ENCODE results near the gene KLF13. TPM values are rescaled to one million over a fixed set of nuclear protein-coding genes. Genes with fewer than 3 reads are reported as not detected.

Gene KLF13
- total RNA-seq, 1 experiment from 2014 or later = 60.1 TPM

DNA sequence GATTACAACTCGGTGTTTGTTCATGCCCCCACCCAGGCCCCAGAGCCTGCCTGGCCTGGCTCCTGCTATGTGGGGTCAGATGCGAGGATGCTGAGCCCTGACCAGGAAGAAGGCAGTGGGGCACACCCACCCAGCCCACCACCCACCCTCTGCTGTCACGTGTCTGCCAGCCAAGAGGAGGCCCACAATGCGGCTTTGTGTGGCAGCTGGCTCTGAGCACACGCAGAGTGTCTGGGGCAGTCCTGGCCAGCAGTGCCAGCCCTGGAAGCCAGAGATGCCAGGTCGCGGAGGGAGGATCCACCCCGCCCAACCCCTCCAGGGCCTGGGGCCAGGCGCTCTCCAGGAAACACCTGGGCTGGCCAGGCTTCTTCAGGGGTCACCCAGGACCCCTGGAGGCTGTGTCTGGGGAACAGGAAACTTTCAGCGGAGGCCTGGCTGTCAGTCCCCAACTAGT lies 26.4 kb upstream of the KLF13 start:
- ChIA-PET RAD21 (ENCODE audit: low non-redundant PET in 1 of 2, low total read pairs in 2 of 2, uncharacterized antibody in 2 of 2, unreplicated experiment in 2 of 2) (no interaction called here), POLR2A (no interaction called here), CTCF (no interaction called here)
- no peak overlapping the region for H3K4me2 ChIP-seq (ENCODE audit: low read length)
- H3K36me3 ChIP-seq (ENCODE audit: control insufficient read depth in 1 of 2, insufficient read depth in 2 of 2, low read length in 2 of 2) = no peaks in the 10 kb centered on the region
- no peak overlapping the region for H3K4me3 ChIP-seq (replicated peaks in 1 of 2; ENCODE audit: low read depth in 1 of 2, low read length in 2 of 2)
- ATAC-seq (no peak), DNase-seq (ENCODE audit: low read depth, low spot score) (no peak)
- BruUV-seq (replicated peaks) = no TSS peak
- intact Hi-C loops (cut with micrococcal nuclease) = no loop called here
- H3K9me3 ChIP-seq (ENCODE audit: control insufficient read depth in 1 of 2, insufficient read depth in 1 of 2, low read depth in 1 of 2, low read length in 2 of 2) = no peaks in the 10 kb centered on the region
- H3K27ac ChIP-seq (ENCODE audit: low read depth, low read length) = no peak overlapping the region
- no peaks in the 10 kb centered on the region for H3K79me2 ChIP-seq (ENCODE audit: insufficient read depth, low read length)
- no peaks in the 10 kb centered on the region for H4K20me1 ChIP-seq (ENCODE audit: insufficient read depth)
- TF ChIP-seq CBX3 (IDR thresholded peaks at IDR 0.05; ENCODE audit: low read depth) (no peak), FOSL1 (IDR thresholded peaks at IDR 0.05; ENCODE audit: low read depth) (no peak), POLR2A (IDR thresholded peaks at IDR 0.05; ENCODE audit: borderline replicate concordance, extremely low read depth, insufficient read depth, insufficient read length) (no peak), CEBPB (IDR thresholded peaks at IDR 0.05; ENCODE audit: low read depth) (no peak), EZH2 (IDR thresholded peaks at IDR 0.05) (no peak), TCF7L2 (IDR thresholded peaks at IDR 0.05; ENCODE audit: borderline replicate concordance, extremely low read depth, insufficient read depth, insufficient read length) (no peak), EGR1 (IDR thresholded peaks at IDR 0.05; ENCODE audit: low read depth) (no peak), RAD21 (IDR thresholded peaks at IDR 0.05; ENCODE audit: low read depth) (no peak), SP1 (IDR thresholded peaks at IDR 0.05; ENCODE audit: low read depth) (no peak), EZH2phosphoT487 (IDR thresholded peaks at IDR 0.05; ENCODE audit: borderline replicate concordance) (no peak), SIN3A (IDR thresholded peaks at IDR 0.05; ENCODE audit: low read depth) (no peak), SRF (IDR thresholded peaks at IDR 0.05; ENCODE audit: low read depth) (no peak), ZNF274 (IDR thresholded peaks at IDR 0.05; ENCODE audit: low read depth, low read length) (no peak), YY1 (IDR thresholded peaks at IDR 0.05; ENCODE audit: extremely low read depth, insufficient replicate concordance, low read depth, low read length) (no peak)
- TF ChIP-seq, protein P1, sequence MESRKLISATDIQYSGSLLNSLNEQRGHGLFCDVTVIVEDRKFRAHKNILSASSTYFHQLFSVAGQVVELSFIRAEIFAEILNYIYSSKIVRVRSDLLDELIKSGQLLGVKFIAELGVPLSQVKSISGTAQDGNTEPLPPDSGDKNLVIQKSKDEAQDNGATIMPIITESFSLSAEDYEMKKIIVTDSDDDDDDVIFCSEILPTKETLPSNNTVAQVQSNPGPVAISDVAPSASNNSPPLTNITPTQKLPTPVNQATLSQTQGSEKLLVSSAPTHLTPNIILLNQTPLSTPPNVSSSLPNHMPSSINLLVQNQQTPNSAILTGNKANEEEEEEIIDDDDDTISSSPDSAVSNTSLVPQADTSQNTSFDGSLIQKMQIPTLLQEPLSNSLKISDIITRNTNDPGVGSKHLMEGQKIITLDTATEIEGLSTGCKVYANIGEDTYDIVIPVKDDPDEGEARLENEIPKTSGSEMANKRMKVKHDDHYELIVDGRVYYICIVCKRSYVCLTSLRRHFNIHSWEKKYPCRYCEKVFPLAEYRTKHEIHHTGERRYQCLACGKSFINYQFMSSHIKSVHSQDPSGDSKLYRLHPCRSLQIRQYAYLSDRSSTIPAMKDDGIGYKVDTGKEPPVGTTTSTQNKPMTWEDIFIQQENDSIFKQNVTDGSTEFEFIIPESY (IDR thresholded peaks at IDR 0.05; ENCODE audit: extremely low read depth, insufficient replicate concordance, low read length) = no peak
- TF ChIP-seq, protein P2, sequence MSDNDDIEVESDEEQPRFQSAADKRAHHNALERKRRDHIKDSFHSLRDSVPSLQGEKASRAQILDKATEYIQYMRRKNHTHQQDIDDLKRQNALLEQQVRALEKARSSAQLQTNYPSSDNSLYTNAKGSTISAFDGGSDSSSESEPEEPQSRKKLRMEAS (IDR thresholded peaks at IDR 0.05) = no peak
- TF ChIP-seq, protein P3, sequence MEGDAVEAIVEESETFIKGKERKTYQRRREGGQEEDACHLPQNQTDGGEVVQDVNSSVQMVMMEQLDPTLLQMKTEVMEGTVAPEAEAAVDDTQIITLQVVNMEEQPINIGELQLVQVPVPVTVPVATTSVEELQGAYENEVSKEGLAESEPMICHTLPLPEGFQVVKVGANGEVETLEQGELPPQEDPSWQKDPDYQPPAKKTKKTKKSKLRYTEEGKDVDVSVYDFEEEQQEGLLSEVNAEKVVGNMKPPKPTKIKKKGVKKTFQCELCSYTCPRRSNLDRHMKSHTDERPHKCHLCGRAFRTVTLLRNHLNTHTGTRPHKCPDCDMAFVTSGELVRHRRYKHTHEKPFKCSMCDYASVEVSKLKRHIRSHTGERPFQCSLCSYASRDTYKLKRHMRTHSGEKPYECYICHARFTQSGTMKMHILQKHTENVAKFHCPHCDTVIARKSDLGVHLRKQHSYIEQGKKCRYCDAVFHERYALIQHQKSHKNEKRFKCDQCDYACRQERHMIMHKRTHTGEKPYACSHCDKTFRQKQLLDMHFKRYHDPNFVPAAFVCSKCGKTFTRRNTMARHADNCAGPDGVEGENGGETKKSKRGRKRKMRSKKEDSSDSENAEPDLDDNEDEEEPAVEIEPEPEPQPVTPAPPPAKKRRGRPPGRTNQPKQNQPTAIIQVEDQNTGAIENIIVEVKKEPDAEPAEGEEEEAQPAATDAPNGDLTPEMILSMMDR (IDR thresholded peaks at IDR 0.05 in 2 of 3, conservative IDR thresholded peaks at IDR 0.05 in 1 of 3; ENCODE audit: borderline replicate concordance in 1 of 3, insufficient read depth in 1 of 3, low read depth in 2 of 3, low read length in 2 of 3) = no peak
- H3K9me2 ChIP-seq (ENCODE audit: insufficient read depth) = no peaks in the 10 kb centered on the region
- no peaks in the 10 kb centered on the region for H3K27me3 ChIP-seq (ENCODE audit: insufficient read depth, low read length)
- H3K9ac ChIP-seq (ENCODE audit: low read length) = no peak overlapping the region
- no peak overlapping the region for H2AFZ ChIP-seq (ENCODE audit: low read depth, low read length, poor library complexity, severe bottlenecking)
- peaks cover 17 to 22% of the 10 kb centered on the region in 2 experiments for H3K4me1 ChIP-seq (ENCODE audit: control insufficient read depth in 1 of 2, insufficient read depth in 2 of 2, low read length in 2 of 2)

Data from HCT116 (cell line).